K562 (cell line): ENCODE results near the gene ETHE1. TPM values are rescaled to one million over a fixed set of nuclear protein-coding genes. Genes with fewer than 3 reads are reported as not detected.
"Not testable (repeated sequence)": the region's sequence is repeated elsewhere in the genome, so short reads cannot be mapped to it uniquely, and the experiment has no call there.

Source experiments
- ATAC-seq: fragments of 200-7000 bp; cut with Tn5 transposase; 3 replicates; pipeline ENCODE4 v1.9.1; 2020; ENCODE audit warnings: moderate library complexity
- BruUV-seq: library from RNA; stranded (reverse); fragments of 400-500 nt; replicated peaks from 2 replicates; lab custom pipeline; 2021; lab: Mats Ljungman, UMichigan
- CTCF ChIA-PET: fragments of 300-600 bp; formaldehyde crosslinking; extraction: SDS; loops from one replicate; lab custom pipeline; 2021; ENCODE audit warnings: low intra/inter-chr PET ratio; lab: Yijun Ruan, JAX
- POLR2A ChIA-PET: fragments of 300-600, 350-650 bp; sonication (Branson Sonifier 250); formaldehyde crosslinking; extraction: SDS; loops from one replicate; lab custom pipeline; 2021; ENCODE audit warnings: antibody characterized with exemption, inconsistent platforms; lab: Yijun Ruan, JAX
- DNase-seq, 4 experiments: peaks; one replicate each; pipeline versions ENCODE4 v3.0.0 to v3.0.0-alpha.2; 2011 to 2018; ENCODE audit warnings: low spot score in 3 of 4, mixed read lengths in 3 of 4; ENCODE audit errors: extremely low read depth in 1 of 4
- FAIRE-seq: peaks from 2 replicates; lab custom pipeline; 2011; peaks lifted over from hg19 to GRCh38; lab: Jason Lieb, UNC
- H2AFZ ChIP-seq: 2 replicates; pipeline ENCODE4 v1.6.0; 2011; ENCODE audit warnings: low read depth, low read length, control low read depth, inconsistent platforms
- H3K27ac ChIP-seq: fragments of 200-600 bp; 3 replicates; pipeline ENCODE4 v1.8.0; 2011; ENCODE audit warnings: low read depth, mild to moderate bottlenecking, control low read depth, inconsistent platforms, low read length, moderate library complexity, mixed read lengths; ENCODE audit errors: extremely low read depth
- H3K27me3 ChIP-seq, 2 experiments: fragments of 300-600 bp in 1 of 2; 2 replicates in 1 of 2; 3 replicates in 1 of 2; pipeline versions ENCODE4 v1.6.0 to v1.8.0; 2011; ENCODE audit warnings: inconsistent platforms in 2 of 2, low read length in 2 of 2, mild to moderate bottlenecking in 1 of 2, mixed read lengths in 1 of 2, moderate library complexity in 1 of 2; ENCODE audit not compliant: control insufficient read depth in 2 of 2, insufficient read depth in 2 of 2
- H3K36me3 ChIP-seq: fragments of 300-600 bp; 3 replicates; pipeline ENCODE4 v1.8.0; 2011; ENCODE audit warnings: mild to moderate bottlenecking, low read length, inconsistent platforms; ENCODE audit not compliant: control insufficient read depth, insufficient read depth
- H3K4me1 ChIP-seq, 2 experiments: fragments of 200-600 bp in 1 of 2; replicated peaks in 1 of 2; 2 replicates in 1 of 2; 3 replicates in 1 of 2; pipeline versions ENCODE4 v1.5.1 to v1.8.0; 2011; ENCODE audit warnings: inconsistent platforms in 2 of 2, low read length in 2 of 2, mild to moderate bottlenecking in 1 of 2, mixed read lengths in 1 of 2, moderate library complexity in 1 of 2; ENCODE audit not compliant: control insufficient read depth in 2 of 2, insufficient read depth in 2 of 2
- H3K4me2 ChIP-seq: 2 replicates; pipeline ENCODE4 v1.6.1; 2011; ENCODE audit warnings: low read length, control low read depth, inconsistent platforms, mixed read lengths; ENCODE audit not compliant: insufficient read depth
- H3K4me3 ChIP-seq: fragments of 200-600 bp; sonication (generic), shearing (Covaris generic); 2 replicates; pipeline ENCODE4 v1.5.1; 2016; ENCODE audit warnings: control low read depth, inconsistent platforms
- H3K79me2 ChIP-seq: fragments of 200-600 bp; 3 replicates; pipeline ENCODE4 v1.8.0; 2011; ENCODE audit warnings: low read length, inconsistent platforms; ENCODE audit not compliant: control insufficient read depth, insufficient read depth
- H3K9ac ChIP-seq, 2 experiments: 2 replicates each; pipeline versions ENCODE4 v1.6.0 to v1.6.1; 2011; ENCODE audit warnings: low read depth in 2 of 2, low read length in 2 of 2, control low read depth in 1 of 2, inconsistent platforms in 1 of 2, mild to moderate bottlenecking in 1 of 2, mixed read lengths in 1 of 2; ENCODE audit not compliant: insufficient read depth in 1 of 2
- H3K9me1 ChIP-seq: one replicate; pipeline ENCODE4 v1.6.0; 2011; ENCODE audit warnings: inconsistent platforms, mild to moderate bottlenecking, low read length, moderate library complexity; ENCODE audit not compliant: control insufficient read depth, insufficient read depth
- H3K9me3 ChIP-seq: replicated peaks from 2 replicates; pipeline ENCODE4 v1.5.1; 2011; ENCODE audit warnings: low read depth, low read length, inconsistent platforms; ENCODE audit not compliant: control insufficient read depth, insufficient read depth
- H4K20me1 ChIP-seq: replicated peaks from 2 replicates; pipeline ENCODE4 v1.6.1; 2011; ENCODE audit warnings: low read length, inconsistent platforms, mixed read lengths; ENCODE audit not compliant: control insufficient read depth, insufficient read depth
- EP400 ChIP-seq: fragments of 450-650 bp; IDR thresholded peaks from 2 replicates; pipeline ENCODE4 v1.6.1; 2017; ENCODE audit warnings: antibody characterized with exemption, mild to moderate bottlenecking, moderate library complexity
- HDAC1 ChIP-seq, 2 experiments: fragments of 450-650 bp; IDR thresholded peaks; 2 replicates each; pipeline ENCODE4 v1.6.1; 2016 to 2017; ENCODE audit warnings: inconsistent platforms in 1 of 2, mild to moderate bottlenecking in 1 of 2, moderate library complexity in 1 of 2
- ILF3 ChIP-seq: fragments of 450-650 bp; IDR thresholded peaks from 2 replicates; pipeline ENCODE4 v1.6.1; 2018; ENCODE audit warnings: antibody characterized with exemption, mild to moderate bottlenecking, moderate library complexity, borderline replicate concordance
- MED1 ChIP-seq: sonication (generic); formaldehyde crosslinking; IDR thresholded peaks from 2 replicates; pipeline ENCODE4 v1.8.1; 2023; ENCODE audit warnings: missing genetic modification reagents, borderline replicate concordance
- STAT5B ChIP-seq: fragments of 250-450 bp; sonication (Bioruptor Pico); IDR thresholded peaks from 2 replicates; pipeline ENCODE4 v1.8.0; 2021; ENCODE audit warnings: mild to moderate bottlenecking, inconsistent platforms
- USF2 ChIP-seq: sonication (generic); formaldehyde crosslinking; IDR thresholded peaks from 2 replicates; pipeline ENCODE4 v1.5.0; 2020; ENCODE audit warnings: missing genetic modification reagents
- ZBTB7A ChIP-seq: IDR thresholded peaks from 2 replicates; pipeline ENCODE4 v1.6.1; 2011; ENCODE audit warnings: low read depth, mild to moderate bottlenecking, low read length, moderate library complexity, borderline replicate concordance; ENCODE audit not compliant: control insufficient read depth
- ZNF77 ChIP-seq: fragments of 250-450 bp; sonication (Bioruptor Pico); IDR thresholded peaks from 2 replicates; pipeline ENCODE4 v1.5.0; 2020
- WGBS: fragments of 100-300 bp; shearing (Covaris generic); methylation state at CpG from one replicate; pipeline ENCODE4 v1.1.6; 2016; ENCODE audit warnings: low coverage, mixed read lengths; ENCODE audit not compliant: insufficient coverage; ENCODE audit errors: missing lambda C conversion rate; 5-methylcytosine and 5-hydroxymethylcytosine counted together
- in situ Hi-C: fragments of 300-500 bp; cut with MboI; formaldehyde crosslinking; loops from 4 replicates; pipeline ENCODE4 v1.15.0; 2018; ENCODE audit warnings: inconsistent platforms, mixed read lengths
- intact Hi-C: fragments of 100-400 bp; cut with micrococcal nuclease; formaldehyde crosslinking; loops from 2 replicates; pipeline ENCODE4 v1.14.2; 2022
- polyA plus RNA-seq, 8 experiments: library from polyadenylated mRNA; depleted of rRNA in 4 of 8; stranded (reverse) in 5 of 8; unstranded in 3 of 8; fragments of >200 nt; fragmentation: Nextera tagmentation in 2 of 8; fragmentation: Illumina TruSeq in 1 of 8; extraction: Ambion mirVana in 2 of 8; extraction: Trizol in 1 of 8; gene quantifications; 2 replicates each; pipeline versions ENCODE4 v1.2.1 to v1.2.3, GENCODE V29; 2011 to 2014; ENCODE audit warnings: inconsistent platforms in 1 of 8, missing spikeins in 1 of 8
- total RNA-seq, 7 experiments: library from RNA; depleted of rRNA in 6 of 7; stranded (reverse); fragments of >200 nt in 6 of 7; fragmentation: Illumina TruSeq in 2 of 7; extraction: Trizol in 2 of 7; gene quantifications; 2 replicates each; pipeline versions ENCODE4 v1.2.1 to v1.2.3, GENCODE V29; 2011 to 2021; ENCODE audit warnings: low replicate concordance in 1 of 7
- TF ChIP-seq, protein P1 (sequence below): conservative IDR thresholded peaks from 2 replicates; pipeline ENCODE4 v1.6.1; 2011; ENCODE audit warnings: low read depth, mild to moderate bottlenecking, low read length; ENCODE audit not compliant: control insufficient read depth

ETHE1 gene
- total and polyA plus RNA-seq, 9 of the 15 experiments (the other 6 are each of a cell fraction or from before 2014, with no cell fraction given): 2.9 to 21.0 (median 10.2) TPM

GRCh38 chr19:43512399-43512798 lies 14.6 kb downstream of the ETHE1 start:
- H3K9ac ChIP-seq, intact Hi-C loops, H3K4me1 ChIP-seq, DNase-seq, H3K27me3 ChIP-seq, CTCF ChIA-PET, H3K36me3 ChIP-seq, H3K27ac ChIP-seq, H3K79me2 ChIP-seq, H4K20me1 ChIP-seq, H2AFZ ChIP-seq, H3K9me1 ChIP-seq, H3K4me2 ChIP-seq, in situ Hi-C loops, FAIRE-seq, ATAC-seq, BruUV-seq, H3K4me3 ChIP-seq, H3K9me3 ChIP-seq: not testable (repeated sequence)
- POLR2A ChIA-PET: interaction anchor here (1.1 kb wide), 1 partner anchor 7 kb away, joined by 3 read pairs; the partner anchor contains the start of gene PHLDB3

DNA sequence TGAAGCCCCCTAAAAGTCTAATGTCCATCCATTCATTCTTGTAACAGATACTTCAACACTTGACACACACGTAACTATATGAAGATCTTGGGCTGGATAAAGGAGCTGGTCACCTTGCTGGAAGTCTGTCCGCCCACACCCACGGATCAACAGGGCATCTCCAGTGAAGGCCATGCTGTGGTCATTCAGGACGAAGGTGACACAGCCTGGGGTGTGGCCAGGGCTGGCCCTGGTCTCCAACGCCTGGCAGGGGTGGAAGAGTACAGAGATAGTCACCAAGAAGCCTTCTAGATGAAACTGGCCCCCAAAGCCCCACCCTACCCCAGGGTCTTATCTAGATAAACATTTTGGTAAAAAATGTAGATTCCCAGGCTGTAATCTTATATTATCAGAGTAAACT lies 15.7 kb downstream of the ETHE1 start:
- 68% methylated on average over 4 of the region's 5 CpGs for WGBS
- Histone ChIP-seq H3K4me3 (no peak overlapping the region), H3K9ac (no peak overlapping the region), H3K9me3 (no peaks in the 10 kb centered on the region), H3K9me1 (no peaks in the 10 kb centered on the region), H4K20me1 (no peaks in the 10 kb centered on the region), H3K27me3 (no peaks in the 10 kb centered on the region), H3K4me2 (no peak overlapping the region), H2AFZ (no peak overlapping the region), H3K27ac (no peak overlapping the region), H3K79me2 (no peaks in the 10 kb centered on the region), H3K4me1 (no peaks in the 10 kb centered on the region; a peak in 1 of 5 replicates), H3K36me3 (0 out of 3 replicates have a peak, but pooled peaks cover 2% of the 10 kb centered on the region)
- no peak for ATAC-seq
- POLR2A ChIA-PET: no interaction called here
- intact Hi-C loops: no loop called here
- in situ Hi-C loops: no loop called here
- TF ChIP-seq, protein P1, sequence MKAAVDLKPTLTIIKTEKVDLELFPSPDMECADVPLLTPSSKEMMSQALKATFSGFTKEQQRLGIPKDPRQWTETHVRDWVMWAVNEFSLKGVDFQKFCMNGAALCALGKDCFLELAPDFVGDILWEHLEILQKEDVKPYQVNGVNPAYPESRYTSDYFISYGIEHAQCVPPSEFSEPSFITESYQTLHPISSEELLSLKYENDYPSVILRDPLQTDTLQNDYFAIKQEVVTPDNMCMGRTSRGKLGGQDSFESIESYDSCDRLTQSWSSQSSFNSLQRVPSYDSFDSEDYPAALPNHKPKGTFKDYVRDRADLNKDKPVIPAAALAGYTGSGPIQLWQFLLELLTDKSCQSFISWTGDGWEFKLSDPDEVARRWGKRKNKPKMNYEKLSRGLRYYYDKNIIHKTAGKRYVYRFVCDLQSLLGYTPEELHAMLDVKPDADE: no peak
- TF ChIP-seq EP400 (no peak), MED1 (CRISPR knock-in tag) (no peak), USF2 (CRISPR knock-in tag) (no peak), STAT5B (CRISPR knock-in tag) (no peak), ZNF77 (CRISPR knock-in tag) (no peak), HDAC1 (IDR thresholded peaks at IDR 0.05) (no peak), ILF3 (no peak), ZBTB7A (no peak)
- BruUV-seq: no TSS peak
- CTCF ChIA-PET: no interaction called here
- FAIRE-seq: no peak
- no peak for DNase-seq
